GM19324 (cell line): Measurements from ENCODE around the gene CAAP1.
"Not testable (repeated sequence)": the region's sequence is repeated elsewhere in the genome, so short reads cannot be mapped to it uniquely, and the experiment has no call there.

Experiments
- ATAC-seq: cut with Tn5 transposase; IDR thresholded peaks from one replicate; pipeline ENCODE4 v1.9.1; 2021; ENCODE audit warnings: mild to moderate bottlenecking, moderate library complexity; ENCODE audit not compliant: unreplicated experiment, low FRiP score

The CAAP1 gene

GRCh38 chr9:26850995-26851394 is 41.6 kb downstream of the CAAP1 start:
- ATAC-seq: no peak

GRCh38 chr9:26833792-26834191 is 58.8 kb downstream of the CAAP1 start:
- no peak for ATAC-seq

GRCh38 chr9:26828391-26828955 is 64.1 kb downstream of the CAAP1 start:
- not testable (repeated sequence) for ATAC-seq

GRCh38 chr9:26814799-26815198 is 77.8 kb downstream of the CAAP1 start:
- no peak for ATAC-seq

GRCh38 chr9:26813247-26813646 is 79.4 kb downstream of the CAAP1 start:
- no peak for ATAC-seq

- ATAC-seq: no peak
Observed at GRCh38 chr9:26812217-26812616, 80.4 kb downstream of the CAAP1 start.

- no peak for ATAC-seq
Observed at GRCh38 chr9:26811106-26811505, 81.5 kb downstream of the CAAP1 start.

- no peak for ATAC-seq
Observed at GRCh38 chr9:26809795-26810194, 82.8 kb downstream of the CAAP1 start.

GRCh38 chr9:26807161-26807560 is 85.4 kb downstream of the CAAP1 start:
- no peak for ATAC-seq

- ATAC-seq: no peak
Observed at GRCh38 chr9:26802921-26803320, 89.7 kb downstream of the CAAP1 start.

- no peak for ATAC-seq
Observed at GRCh38 chr9:26801772-26802171, 90.8 kb downstream of the CAAP1 start.

GRCh38 chr9:26800322-26800721 is 92.3 kb downstream of the CAAP1 start:
- no peak for ATAC-seq

GRCh38 chr9:26791274-26791673 is 101.3 kb downstream of the CAAP1 start:
- ATAC-seq: no peak
